Cerebellar cortex (tissue), 1 donor: ENCODE measurements around the gene SPTBN5.

ENCODE experiments used
- DNase-seq: peaks from one replicate; pipeline ENCODE4 v3.0.0-alpha.2; 2015; ENCODE audit warnings: low spot score

SPTBN5 gene

DNA sequence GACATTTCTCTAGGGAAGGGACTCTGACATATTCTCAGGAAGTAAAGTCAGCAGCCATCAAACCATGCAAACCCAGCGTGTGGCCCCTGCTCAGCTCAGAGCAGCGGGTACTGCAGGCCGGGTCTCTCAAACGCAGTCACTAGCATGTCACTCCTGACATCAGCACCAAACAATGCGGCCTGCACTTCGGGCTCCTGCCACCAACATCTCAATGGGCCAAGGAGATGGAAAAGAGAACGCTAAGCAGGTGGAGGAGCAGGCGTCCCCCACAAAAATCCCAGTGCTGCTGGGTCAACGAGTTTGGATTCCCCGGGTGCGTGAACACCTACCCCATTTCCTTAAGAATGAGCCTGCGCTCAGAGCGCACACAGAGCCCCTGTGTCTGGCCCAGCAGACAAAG is 9.9 kb upstream of the SPTBN5 start:
- DNase-seq = no peak

DNA sequence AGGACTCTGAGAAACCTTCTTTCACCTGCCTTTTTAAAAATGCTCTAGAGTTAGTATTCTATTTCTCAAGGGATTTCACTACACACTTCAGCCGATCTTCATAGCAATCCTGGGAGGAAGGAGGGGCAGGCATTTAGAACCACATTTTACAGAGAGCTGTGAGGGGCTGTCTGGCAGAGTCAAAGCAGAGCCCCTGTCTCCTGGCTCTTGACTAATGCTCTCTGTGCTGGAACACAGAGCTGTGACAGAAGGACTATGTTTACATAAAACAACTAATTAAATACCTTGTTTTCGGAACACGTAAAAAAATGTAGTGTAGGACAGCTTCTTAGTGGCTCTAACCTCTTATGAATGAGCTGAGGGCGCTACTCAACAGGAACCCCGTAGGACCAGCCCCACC is 7.6 kb upstream of the SPTBN5 start:
- no peak for DNase-seq

DNA sequence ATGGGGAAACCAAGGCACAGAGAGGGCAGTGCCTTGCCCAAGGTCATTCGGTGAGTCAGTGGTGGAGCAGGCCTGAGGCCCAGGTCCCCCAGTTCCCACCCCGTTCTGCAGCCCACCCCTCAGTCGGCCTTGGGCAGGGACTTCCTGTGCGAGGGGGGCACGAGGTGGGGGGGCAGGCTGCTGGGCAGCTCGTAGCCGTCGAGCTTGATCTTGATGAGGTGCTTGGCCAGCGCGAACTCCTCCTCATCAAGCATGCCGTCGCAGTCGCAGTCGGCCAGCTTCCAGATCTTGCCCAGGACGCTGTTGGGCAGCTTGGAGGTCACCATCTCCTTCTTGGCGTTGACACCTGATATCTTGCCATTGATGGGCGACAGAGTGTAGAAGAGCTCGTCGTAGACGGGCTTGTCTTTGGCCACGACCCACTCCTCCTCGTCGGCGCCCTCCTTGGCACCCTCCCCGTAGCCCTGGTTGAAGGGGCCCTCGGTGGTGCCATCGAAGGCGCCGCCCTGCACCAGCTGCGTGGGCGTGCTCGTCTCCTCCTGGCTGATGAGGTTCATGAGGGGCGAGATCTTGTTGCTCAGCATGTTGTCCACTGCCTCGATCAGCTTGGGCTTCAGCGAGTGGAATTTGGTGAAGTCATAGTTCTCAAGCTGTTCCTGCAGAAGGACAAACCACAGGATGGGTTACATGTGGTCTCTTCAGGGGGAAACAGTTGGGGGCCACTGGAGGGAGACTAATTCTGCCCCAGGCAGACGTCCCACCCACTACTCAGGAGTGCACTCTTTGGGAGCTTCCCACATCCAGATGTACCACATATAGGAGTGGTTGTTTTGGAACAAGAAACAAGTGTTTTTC is 6.9 kb upstream of the SPTBN5 start:
- DNase-seq = no peak

DNA sequence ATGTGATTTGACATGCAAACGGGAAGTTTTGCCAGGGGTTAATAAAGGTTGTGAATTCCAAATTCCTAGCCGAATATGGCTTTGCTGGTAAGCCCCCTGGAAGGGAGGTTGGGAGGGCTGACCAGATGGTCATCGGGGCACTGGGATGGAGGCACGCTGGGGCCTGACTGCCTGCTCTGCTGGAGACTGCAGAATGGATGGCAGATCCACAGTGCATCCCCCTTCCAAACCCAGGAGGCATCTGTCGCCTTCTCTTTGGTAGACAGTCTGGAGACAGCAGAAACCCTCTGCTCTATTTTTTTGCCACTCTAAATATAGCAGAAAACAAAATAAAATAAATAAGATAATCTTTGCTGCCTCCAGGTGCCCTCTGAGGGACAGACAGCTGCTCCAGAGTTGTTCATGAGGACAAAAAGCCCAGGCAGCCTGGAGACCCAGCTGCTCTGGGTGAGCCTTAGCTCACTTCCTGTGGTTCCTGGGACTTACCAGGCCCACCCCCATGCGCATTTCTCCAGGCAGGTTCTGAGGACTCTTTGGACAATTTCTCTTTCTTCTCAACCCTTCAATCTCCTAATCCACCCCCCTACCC is 6.1 kb upstream of the SPTBN5 start:
- peak; percentile 95 for DNase-seq

DNA sequence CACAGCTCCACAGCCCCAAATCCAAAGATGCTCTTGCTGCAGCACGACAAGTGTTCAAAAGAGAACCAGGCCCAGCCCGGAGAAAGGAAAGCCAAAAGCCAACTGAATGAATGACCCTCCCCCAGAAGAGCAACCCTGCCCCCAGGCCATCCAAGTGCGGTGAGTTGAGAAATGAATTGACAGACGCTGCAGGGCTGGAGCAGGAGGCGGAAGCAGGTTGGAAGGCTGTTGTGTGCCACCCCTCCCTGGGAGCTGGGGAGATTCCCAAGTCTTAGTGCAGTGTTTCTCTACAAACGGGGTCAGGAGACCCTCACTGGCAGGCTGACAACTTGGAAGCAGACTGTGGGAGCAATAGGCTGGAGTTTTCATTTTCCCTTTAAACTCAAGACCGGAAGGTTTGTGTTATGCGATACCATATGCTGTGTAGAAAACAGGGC is 3.5 kb upstream of the SPTBN5 start:
- DNase-seq = peak; percentile 58

DNA sequence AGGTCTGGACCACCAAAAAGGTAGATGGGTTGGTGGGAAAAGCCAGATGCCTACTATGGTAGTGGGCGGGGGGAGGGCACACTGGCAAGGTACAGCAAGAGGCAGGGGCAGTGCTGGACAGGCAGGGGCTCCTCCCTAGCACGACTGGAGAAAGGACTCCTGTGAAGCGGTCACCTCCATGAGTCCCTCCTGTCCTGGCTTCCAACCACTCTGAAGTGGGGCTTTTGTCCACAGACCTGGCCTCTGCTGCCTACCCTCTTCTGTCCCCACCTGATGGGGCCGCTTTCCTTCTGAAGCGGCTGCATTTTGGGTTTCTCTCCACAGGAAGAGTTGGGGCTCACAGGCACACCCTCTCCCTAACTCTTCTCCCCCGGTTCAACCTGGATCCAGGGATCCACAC is 2.7 kb upstream of the SPTBN5 start:
- DNase-seq = no peak

DNA sequence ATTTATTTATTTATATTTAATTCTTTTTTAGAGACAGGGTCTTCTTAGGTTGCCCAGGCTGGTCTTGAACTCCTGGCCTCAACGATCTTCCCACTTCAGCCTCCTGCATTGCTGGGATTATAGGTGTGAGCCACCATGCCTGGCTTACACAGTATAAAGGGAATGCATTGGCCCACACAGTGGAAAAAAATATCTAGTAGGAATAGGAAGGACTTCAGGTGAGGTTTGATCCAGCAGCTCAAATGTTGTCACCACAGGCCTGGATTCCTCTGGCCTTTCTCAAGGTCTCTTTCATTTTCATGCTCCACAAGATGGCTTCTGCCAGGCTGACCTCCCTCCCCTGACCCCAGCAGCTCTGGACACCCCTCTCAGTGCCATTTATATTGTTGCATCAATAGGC is 2.1 kb upstream of the SPTBN5 start:
- no peak for DNase-seq

DNA sequence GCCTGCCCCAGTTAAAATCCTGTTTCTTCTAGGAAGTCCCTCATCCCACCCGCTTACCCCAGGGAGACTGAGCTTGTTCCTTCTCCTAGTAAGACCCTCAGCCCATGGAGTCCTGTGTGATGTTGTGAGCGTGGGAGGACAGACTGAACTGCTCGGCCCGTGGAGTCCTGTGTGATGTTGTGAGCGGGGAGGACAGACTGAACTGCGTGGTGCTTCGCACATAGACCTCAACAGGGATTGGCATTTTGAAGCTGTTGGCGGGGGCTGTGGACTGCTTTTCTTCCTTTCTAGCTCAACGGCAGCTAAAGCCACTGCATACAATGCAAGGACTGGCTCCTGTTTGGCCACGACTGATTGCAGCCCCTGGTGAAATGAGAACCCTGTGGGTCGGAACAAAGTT is 1.6 kb upstream of the SPTBN5 start:
- no peak for DNase-seq

DNA sequence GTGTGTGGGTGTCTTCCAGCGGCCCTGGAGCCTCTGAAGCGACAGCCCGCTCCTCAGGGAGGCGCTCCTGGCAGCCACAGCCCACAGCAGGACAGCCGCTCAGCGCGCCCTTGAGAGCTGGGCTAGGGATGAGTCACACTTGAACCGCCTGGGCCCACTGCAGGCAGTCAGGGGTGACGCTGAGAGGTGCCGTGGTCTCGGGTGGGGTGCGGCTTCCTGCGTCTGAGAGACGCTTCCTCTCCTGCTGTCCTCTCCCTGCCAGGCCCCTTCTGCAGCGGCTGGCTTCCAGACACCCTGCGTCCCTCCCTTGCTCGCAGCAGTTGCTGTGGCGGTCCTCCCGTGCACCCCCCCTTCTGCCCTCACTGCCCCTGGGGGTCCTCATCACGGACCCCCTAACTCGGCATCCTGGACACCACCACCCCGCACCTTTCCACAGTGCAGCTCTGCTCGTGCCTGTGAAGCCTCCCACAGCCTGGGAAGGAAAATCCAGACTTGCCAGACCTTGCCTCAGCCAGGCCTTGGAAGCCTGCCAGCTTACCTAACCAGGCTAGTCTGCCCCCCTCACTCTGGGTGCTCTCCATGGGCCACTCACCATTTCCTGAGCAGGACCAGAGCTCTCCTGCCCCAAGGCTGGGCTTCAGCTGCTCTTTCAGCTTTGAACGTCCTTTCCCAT is 1.1 kb upstream of the SPTBN5 start:
- DNase-seq = peak; percentile 48

DNA sequence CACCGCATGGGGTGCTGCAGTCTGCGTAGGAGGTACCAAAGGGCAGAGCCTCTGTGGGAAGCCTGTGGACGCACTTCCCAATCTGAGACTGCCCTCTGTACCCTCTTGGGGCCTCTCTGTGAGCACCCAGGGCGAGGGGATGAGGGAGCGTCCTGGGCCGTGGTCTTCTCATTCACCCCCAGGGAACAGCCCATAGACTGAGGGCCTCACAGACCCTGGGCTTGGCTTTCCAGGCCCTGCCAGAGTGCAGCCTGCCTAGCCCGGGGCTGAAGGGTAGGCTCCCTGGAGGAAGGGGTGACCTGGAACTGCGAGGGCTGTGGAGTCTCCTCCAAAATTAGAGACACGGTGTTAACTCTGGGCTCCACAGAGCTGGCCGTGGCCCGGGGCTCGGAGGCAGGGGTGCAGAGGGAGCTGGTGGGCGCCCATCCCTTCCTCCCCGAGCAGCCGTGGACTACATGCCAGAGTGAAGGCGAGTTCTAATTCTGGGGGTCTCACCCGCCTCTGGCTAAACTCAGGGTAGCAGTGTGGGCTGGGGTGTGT is 468 bp upstream of the SPTBN5 start:
- DNase-seq = no peak

DNA sequence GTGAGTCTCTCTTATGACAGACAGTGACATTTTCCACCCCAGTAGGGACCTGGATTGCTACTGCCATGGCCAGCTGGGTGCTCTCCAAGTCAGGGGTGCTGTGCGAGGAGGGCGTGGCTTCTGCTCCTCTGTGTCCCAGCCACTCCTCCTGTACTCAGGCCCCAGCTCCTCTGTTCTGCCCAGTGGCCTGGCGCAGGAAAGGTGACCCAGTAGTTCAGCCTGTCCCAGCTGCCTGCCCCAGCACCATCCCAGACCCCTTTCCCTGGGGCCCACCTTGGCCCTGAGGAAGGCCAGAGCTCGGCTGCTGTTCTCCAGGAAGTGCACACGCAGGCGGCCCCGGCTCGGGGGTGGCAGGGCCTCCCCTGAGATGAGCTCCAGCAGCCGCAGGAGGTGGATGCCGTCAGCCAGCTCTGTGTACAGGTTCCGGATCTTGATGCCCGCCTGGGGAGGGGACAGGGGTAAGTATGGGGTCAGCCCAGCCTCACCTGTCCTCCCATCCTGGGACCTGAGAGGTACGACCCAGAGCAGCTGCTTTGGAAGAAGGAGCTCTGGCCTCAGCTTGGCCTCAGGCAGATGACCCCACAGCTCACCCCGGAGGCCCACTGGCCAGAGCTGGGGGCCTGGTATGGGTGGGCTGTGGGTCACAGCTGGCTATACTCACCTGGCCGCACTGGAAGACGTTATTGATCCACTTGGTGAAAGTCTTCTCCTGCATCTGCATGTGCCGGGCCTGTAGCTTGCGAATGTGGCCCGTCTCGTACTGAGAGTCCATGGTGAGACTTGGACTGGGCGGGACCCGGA is 1.0 kb downstream of the SPTBN5 start:
- peak; percentile 96 for DNase-seq

DNA sequence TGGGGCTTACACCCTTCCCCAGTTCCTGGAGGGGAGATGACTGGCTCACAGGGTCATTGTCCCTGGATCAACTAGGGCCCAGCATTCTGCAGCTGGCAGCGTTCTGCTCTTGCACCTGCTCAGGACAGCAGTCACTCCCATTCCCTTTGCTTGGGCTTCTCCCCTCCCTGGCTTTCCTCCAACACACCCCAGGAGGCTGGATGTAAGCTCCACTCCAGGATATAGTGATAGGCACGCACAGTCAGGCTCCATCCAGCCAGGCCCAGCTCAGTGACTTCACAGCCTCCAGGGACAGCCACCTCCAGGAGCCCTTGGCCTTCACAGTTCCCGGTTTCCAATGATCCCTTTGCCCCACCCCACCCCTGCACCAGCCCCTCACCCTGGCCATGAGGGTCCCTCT is 1.9 kb downstream of the SPTBN5 start:
- DNase-seq = no peak

DNA sequence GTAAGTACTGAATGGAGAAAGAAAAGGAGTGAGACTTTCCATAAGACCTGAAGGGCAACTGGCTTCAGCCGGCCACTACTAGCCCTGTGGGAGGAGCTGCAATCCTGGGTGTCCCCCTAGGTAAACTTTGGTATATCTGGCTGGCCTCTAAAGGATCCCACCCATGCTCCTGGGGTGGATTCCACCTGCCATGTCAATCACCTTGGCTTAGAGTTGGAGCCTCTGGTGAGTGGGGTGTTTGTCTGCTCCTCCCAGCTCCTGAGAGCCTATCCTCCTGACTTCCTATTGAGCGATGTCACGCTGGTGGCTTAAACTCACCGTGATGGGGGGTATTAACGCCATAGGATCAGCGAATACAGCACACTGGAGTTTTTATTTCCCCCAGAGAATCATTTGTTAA is 2.6 kb downstream of the SPTBN5 start:
- DNase-seq = no peak

DNA sequence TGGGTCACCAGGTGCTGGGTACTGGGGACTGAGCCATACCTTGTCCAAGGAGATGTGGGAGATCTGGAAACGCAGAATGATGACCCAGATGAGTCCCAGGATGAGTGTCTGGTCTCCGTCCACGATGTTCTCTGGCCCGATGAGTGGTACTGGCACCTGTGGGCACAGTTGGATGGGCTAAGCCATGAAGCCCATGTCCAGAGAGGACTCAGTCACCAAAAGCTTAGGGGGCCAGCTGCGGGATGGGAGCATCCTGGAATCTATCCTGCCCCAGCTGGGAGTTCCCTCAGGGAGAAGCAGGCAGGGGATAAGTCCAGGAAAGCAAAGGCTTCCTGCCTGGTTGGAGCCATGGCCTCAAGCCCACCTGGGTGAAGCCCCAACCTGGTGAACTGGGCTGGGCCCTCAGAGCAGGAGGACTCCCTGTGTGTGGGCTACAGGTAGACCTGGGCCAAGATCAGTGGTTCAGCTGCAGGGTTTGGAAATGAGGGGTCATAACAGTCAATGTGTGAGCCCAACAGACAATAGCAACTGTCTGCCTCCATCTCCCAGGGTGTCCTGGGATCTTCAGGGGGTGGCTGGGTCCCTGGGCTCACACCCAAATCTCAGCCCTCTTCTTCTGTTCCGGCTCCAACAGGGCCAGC is 3.7 kb downstream of the SPTBN5 start:
- no peak for DNase-seq

DNA sequence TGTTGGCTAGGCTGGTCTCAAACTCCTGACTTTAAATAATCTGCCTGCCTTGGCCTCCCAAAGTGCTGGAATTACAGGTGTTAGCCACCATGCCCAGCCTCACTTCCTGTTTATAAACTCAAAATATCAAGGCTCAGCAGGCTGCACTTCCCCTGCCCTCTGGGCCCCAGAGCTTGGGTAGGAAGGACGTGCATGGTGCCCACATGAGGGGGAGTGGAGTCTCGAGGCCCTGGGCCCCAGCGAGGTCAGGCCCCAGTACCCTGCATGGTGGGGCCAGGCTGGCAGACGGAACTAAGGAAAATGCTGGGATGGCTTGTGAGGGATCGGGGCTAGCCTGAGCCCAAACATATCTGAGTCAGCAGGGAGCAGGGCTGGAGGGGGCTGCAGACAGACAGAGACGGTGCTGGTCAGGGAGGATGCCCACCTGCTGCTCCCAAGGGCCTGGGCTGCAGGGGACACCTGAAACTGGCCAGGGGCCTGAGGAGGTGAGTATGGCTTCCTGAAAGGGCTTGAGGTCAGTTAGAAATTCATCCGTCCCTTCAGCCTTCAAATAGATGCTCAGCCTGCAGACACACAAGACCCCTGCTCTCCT is 5.1 kb downstream of the SPTBN5 start:
- DNase-seq = no peak

DNA sequence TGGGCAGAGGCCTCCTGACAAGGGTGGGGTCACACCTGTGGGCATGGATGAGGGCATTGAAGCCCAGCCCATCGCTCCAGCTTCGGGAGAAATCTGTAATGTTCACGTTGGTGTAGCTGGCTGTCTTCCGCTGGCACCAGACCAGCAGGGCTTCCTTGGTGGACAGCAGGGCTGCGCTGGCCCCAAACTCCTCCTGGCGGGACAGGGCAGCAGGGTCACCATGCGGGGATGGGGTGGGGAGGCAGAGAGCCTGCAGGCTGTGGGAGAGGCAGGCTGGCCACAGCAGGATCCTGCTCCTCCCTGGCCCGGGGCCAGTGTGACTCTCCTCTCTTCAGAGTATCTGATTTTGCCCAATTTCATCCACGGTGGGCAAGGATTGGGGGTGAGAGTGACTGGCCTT is 6.0 kb downstream of the SPTBN5 start:
- DNase-seq = no peak

DNA sequence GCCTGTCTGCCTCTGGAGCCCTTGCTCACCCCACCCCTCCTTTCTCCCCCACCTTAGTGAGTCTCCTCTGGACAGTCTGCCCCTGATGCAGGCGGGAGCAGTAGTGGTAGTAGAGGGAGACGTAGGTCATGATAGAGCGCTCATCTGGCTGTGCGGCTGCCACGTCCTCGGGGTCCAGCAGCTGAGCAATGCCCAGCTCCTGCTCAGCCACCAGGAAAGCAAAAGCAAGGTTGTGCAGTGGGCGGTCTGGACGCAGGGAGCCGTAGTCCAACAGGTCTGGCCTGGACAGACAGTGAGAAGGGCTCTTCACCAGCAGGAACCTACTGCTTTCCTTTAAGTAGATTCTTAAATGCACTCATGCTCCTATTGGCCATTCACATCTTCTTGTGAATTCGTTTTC is 6.7 kb downstream of the SPTBN5 start:
- DNase-seq = no peak

DNA sequence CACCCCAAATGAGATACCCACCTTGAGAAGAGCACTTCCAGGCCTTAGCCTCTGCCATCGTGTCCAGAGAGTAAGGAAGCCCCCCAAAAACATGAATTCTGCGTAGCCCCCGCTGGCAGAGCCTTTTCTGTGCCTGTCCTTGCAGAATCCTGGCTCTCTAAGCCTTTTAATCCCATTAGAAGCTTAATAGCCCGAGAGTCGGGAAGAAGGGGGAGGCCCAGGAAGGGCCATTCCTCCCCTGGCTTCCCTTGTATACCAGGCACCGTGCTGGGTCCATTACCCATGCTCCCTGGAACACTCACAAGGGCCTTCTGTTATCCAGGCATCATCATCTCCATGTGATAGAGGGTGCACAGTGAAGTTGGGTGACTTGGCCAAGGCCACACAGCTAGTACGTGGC is 7.1 kb downstream of the SPTBN5 start:
- DNase-seq = no peak

DNA sequence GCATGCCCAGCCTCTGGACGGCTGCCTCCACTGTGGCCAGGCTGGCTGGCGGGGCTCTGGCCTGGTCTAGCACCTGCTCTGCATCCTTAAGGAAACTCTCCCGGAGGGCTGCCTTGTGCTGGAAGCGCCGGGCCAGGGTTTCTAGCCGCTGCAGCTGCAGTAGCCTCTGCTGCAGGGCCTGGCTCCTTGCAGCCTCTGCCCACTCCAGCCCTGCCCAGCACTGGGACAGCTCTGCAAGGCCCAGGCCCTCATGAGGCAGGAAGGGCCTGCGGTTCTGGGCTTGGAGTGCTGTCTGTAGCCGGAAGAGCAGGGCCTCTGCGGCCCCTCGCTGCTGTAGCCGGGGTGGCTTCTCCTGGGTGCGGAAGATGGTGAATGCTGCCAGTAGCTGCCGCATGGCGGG is 8.0 kb downstream of the SPTBN5 start:
- no peak for DNase-seq

DNA sequence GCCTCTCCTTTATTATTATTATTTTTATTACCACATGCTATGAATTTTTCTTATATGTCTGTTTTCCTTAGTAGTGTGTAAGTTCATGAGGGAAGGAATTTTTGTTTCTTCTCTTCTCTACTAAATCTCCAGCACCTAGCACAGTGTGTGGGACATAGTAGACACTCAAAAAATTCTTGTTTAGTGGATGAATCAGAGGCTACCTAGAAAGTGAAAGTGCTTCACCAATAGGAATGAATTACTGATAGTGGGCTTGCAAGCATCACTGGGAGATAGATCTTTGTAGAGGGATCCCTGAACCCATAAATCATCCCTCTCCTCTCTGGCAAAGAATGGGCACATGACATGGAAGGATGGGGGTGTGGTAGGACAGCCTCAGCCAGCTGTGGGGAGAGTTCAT is 8.5 kb downstream of the SPTBN5 start:
- DNase-seq = no peak

DNA sequence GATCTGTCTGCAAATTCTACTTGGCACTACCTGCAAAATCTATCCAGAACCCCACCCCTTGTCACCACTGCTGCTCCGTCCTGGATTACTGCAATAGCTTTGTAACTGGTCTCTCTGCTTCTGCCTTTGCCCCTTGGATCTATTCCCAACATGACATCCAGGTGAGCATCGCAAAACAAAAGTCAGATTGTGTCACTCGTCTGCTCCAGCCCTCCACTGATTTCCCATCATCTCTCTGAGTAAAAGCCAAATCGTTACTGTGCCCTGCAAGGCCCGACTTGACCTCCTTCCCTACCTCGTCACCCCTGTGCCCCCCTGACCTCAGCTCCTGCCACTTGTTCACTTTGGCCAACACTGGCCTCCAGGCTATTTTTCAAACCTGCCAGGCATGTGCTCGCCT is 9.4 kb downstream of the SPTBN5 start:
- DNase-seq = no peak
